DOHH2 (cell line): ENCODE results near the gene IGDCC3.

Experiments used
- H3F3A ChIP-seq: fragments of 200-600 bp; sonication (generic), shearing (Covaris generic); 2 replicates; pipeline ENCODE4 v1.6.0; 2016; ENCODE audit warnings: antibody characterized with exemption, mild to moderate bottlenecking; ENCODE audit not compliant: control insufficient read depth, insufficient read depth
- H3K27ac ChIP-seq: fragments of 200-600 bp; sonication (generic); 2 replicates; pipeline ENCODE4 v1.5.1; 2014; ENCODE audit warnings: low read depth, mild to moderate bottlenecking, low read length, moderate library complexity
- H3K27me3 ChIP-seq: fragments of 200-600 bp; sonication (generic); 2 replicates; pipeline ENCODE4 v1.6.1; 2014; ENCODE audit warnings: mild to moderate bottlenecking, low read length, mixed read lengths; ENCODE audit not compliant: control insufficient read depth
- H3K36me3 ChIP-seq: fragments of 200-600 bp; sonication (generic); 2 replicates; pipeline ENCODE4 v1.6.1; 2014; ENCODE audit warnings: mild to moderate bottlenecking, low read length, moderate library complexity, mixed read lengths; ENCODE audit not compliant: control insufficient read depth
- H3K4me1 ChIP-seq: fragments of 200-600 bp; sonication (generic); 2 replicates; pipeline ENCODE4 v1.6.1; 2014; ENCODE audit warnings: mild to moderate bottlenecking, low read length, mixed read lengths; ENCODE audit not compliant: control insufficient read depth
- H3K4me2 ChIP-seq: fragments of 200-600 bp; sonication (generic); 2 replicates; pipeline ENCODE4 v1.6.0; 2014; ENCODE audit warnings: mild to moderate bottlenecking, low read length, moderate library complexity
- H3K4me3 ChIP-seq: fragments of 200-600 bp; sonication (generic); 2 replicates; pipeline ENCODE4 v1.5.1; 2014; ENCODE audit warnings: mild to moderate bottlenecking, low read length, mixed read lengths
- H3K79me2 ChIP-seq: fragments of 200-600 bp; sonication (generic); 2 replicates; pipeline ENCODE4 v1.6.1; 2014; ENCODE audit warnings: mild to moderate bottlenecking, low read length, mixed read lengths; ENCODE audit not compliant: control insufficient read depth
- H3K9me2 ChIP-seq: fragments of 200-600 bp; sonication (generic); replicated peaks from 2 replicates; pipeline ENCODE4 v1.6.1; 2014; ENCODE audit warnings: mild to moderate bottlenecking, low read length, mixed read lengths; ENCODE audit not compliant: control insufficient read depth
- H3K9me3 ChIP-seq: fragments of 200-600 bp; sonication (generic); 2 replicates; pipeline ENCODE4 v1.6.1; 2014; ENCODE audit warnings: antibody characterized with exemption, low read length, mixed read lengths; ENCODE audit not compliant: control insufficient read depth, insufficient read depth
- H4K20me1 ChIP-seq: fragments of 200-600 bp; sonication (generic); 2 replicates; pipeline ENCODE4 v1.6.0; 2014; ENCODE audit warnings: low read depth, mild to moderate bottlenecking, antibody characterized with exemption, low read length, moderate library complexity; ENCODE audit not compliant: control insufficient read depth, insufficient read depth
- CTCF ChIP-seq: fragments of 200-600 bp; sonication (generic); IDR thresholded peaks from one replicate; pipeline ENCODE4 v1.5.1; 2014; ENCODE audit warnings: antibody characterized with exemption, mild to moderate bottlenecking, low read depth, low read length; ENCODE audit not compliant: poor library complexity, severe bottlenecking
- EZH2phosphoT487 ChIP-seq: fragments of 200-600 bp; sonication (generic); IDR thresholded peaks from 2 replicates; pipeline ENCODE4 v1.6.1; 2017; ENCODE audit warnings: borderline replicate concordance, mild to moderate bottlenecking, antibody characterized with exemption, low read length, moderate library complexity, mixed read lengths

Gene IGDCC3

GRCh38 chr15:65336493-65337435 lies 41.0 kb downstream of the IGDCC3 start:
- Histone ChIP-seq H3K4me1 (peaks cover 63% of the 10 kb centered on the region), H3K79me2 (no peaks in the 10 kb centered on the region), H4K20me1 (no peaks in the 10 kb centered on the region), H3K27ac (no peak overlapping the region), H3F3A (0 out of 2 replicates have a peak, but pooled peaks cover 5% of the 10 kb centered on the region), H3K9me2 (no peaks in the 10 kb centered on the region), H3K9me3 (no peaks in the 10 kb centered on the region), H3K36me3 (no peaks in the 10 kb centered on the region), H3K27me3 (peaks cover 3% of the 10 kb centered on the region), H3K4me3 (peak overlapping the region; percentile 44), H3K4me2 (peak overlapping the region; percentile 77)
- TF ChIP-seq CTCF: peak; percentile 2
- TF ChIP-seq EZH2phosphoT487: no peak

GRCh38 chr15:65335278-65336055 lies 42.3 kb downstream of the IGDCC3 start:
- TF ChIP-seq EZH2phosphoT487 (no peak), CTCF (no peak)
- Histone ChIP-seq H3K4me1 (peaks cover 63% of the 10 kb centered on the region), H3K9me2 (no peaks in the 10 kb centered on the region), H4K20me1 (no peaks in the 10 kb centered on the region), H3F3A (0 out of 2 replicates have a peak, but pooled peaks cover 5% of the 10 kb centered on the region), H3K36me3 (no peaks in the 10 kb centered on the region), H3K27me3 (peaks cover 3% of the 10 kb centered on the region), H3K27ac (no peak overlapping the region), H3K79me2 (no peaks in the 10 kb centered on the region), H3K9me3 (no peaks in the 10 kb centered on the region), H3K4me2 (no peak overlapping the region), H3K4me3 (no peak overlapping the region)

- Histone ChIP-seq H3K4me1 (peaks cover 56% of the 10 kb centered on the region), H3K79me2 (no peaks in the 10 kb centered on the region), H3K27ac (no peak overlapping the region), H3K27me3 (peaks cover 3% of the 10 kb centered on the region; the same call in 1 of the 2 replicates), H3K9me3 (no peaks in the 10 kb centered on the region), H3K4me2 (no peak overlapping the region), H3K36me3 (no peaks in the 10 kb centered on the region), H3F3A (0 out of 2 replicates have a peak, but pooled peaks cover 5% of the 10 kb centered on the region), H3K4me3 (no peak overlapping the region), H3K9me2 (no peaks in the 10 kb centered on the region), H4K20me1 (no peaks in the 10 kb centered on the region)
- TF ChIP-seq EZH2phosphoT487 (no peak), CTCF (no peak)
These were observed 43.1 kb downstream of the IGDCC3 start for GRCh38 chr15:65334586-65335231.
